ENCODE results near the gene DYNC1I1. TPM values are rescaled to one million over a fixed set of nuclear protein-coding genes. Genes with fewer than 3 reads are reported as not detected.

DYNC1I1 gene
- total RNA-seq, 2 experiments from 2014 or later = 0.08 TPM; not detected in 1

GRCh38 chr7:95905167-95905566 is 132.8 kb downstream of the DYNC1I1 start:
- Mint-ChIP-seq H3K9me3 (no peaks in the 10 kb centered on the region), H3K4me1 (ENCODE audit: low read depth) (no peaks in the 10 kb centered on the region), H3K27me3 (peaks cover 9% of the 10 kb centered on the region), H3K36me3 (ENCODE audit: low read depth) (no peaks in the 10 kb centered on the region), H3K27ac (no peak overlapping the region), H3K4me3 (no peak overlapping the region)
- H3K4me1 ChIP-seq (ENCODE audit: insufficient read depth, low read length) = no peaks in the 10 kb centered on the region
- no peak overlapping the region for H3K27ac ChIP-seq (ENCODE audit: low read depth in 1 of 2, low read length in 2 of 2)
- intact Hi-C loops (cut with DNase I, micrococcal nuclease) = no loop called here
- ChIA-PET CTCF (no interaction called here), POLR2A (no interaction called here)
- no peak for TF ChIP-seq CTCF (IDR thresholded peaks at IDR 0.05)
- no peaks in the 10 kb centered on the region for H3K9me3 ChIP-seq (ENCODE audit: control insufficient read depth in 1 of 2, insufficient read depth in 1 of 2, low read length in 2 of 2)
- no peak overlapping the region for H3K4me3 ChIP-seq (ENCODE audit: low read length)
- ATAC-seq (ENCODE audit: poor library complexity) = no peak
- no peak for DNase-seq
- H3K27me3 ChIP-seq (ENCODE audit: control insufficient read depth in 1 of 2, insufficient read depth in 2 of 2, low read length in 2 of 2) = no peaks in the 10 kb centered on the region
- H3K36me3 ChIP-seq (ENCODE audit: insufficient read depth, low read length) = no peaks in the 10 kb centered on the region

GRCh38 chr7:95906851-95907250 is 134.5 kb downstream of the DYNC1I1 start:
- Histone ChIP-seq H3K4me1 (ENCODE audit: insufficient read depth, low read length) (no peaks in the 10 kb centered on the region), H3K9me3 (ENCODE audit: control insufficient read depth in 1 of 2, insufficient read depth in 1 of 2, low read length in 2 of 2) (no peaks in the 10 kb centered on the region), H3K27me3 (ENCODE audit: control insufficient read depth in 1 of 2, insufficient read depth in 2 of 2, low read length in 2 of 2) (no peaks in the 10 kb centered on the region), H3K27ac (ENCODE audit: low read depth in 1 of 2, low read length in 2 of 2) (no peak overlapping the region), H3K4me3 (ENCODE audit: low read length) (no peak overlapping the region), H3K36me3 (ENCODE audit: insufficient read depth, low read length) (no peaks in the 10 kb centered on the region)
- Mint-ChIP-seq H3K27me3 (peaks cover 16% of the 10 kb centered on the region), H3K4me1 (ENCODE audit: low read depth) (no peaks in the 10 kb centered on the region), H3K4me3 (no peak overlapping the region), H3K27ac (no peak overlapping the region), H3K9me3 (no peaks in the 10 kb centered on the region), H3K36me3 (ENCODE audit: low read depth) (no peaks in the 10 kb centered on the region)
- no peak for ATAC-seq (ENCODE audit: poor library complexity)
- ChIA-PET POLR2A (no interaction called here), CTCF (no interaction called here)
- no peak for TF ChIP-seq CTCF (IDR thresholded peaks at IDR 0.05)
- no peak for DNase-seq
- intact Hi-C loops (cut with DNase I, micrococcal nuclease) = no loop called here

GRCh38 chr7:95907337-95907736 is 135.0 kb downstream of the DYNC1I1 start:
- Histone ChIP-seq H3K4me1 (ENCODE audit: insufficient read depth, low read length) (no peaks in the 10 kb centered on the region), H3K36me3 (ENCODE audit: insufficient read depth, low read length) (no peaks in the 10 kb centered on the region), H3K27ac (ENCODE audit: low read depth in 1 of 2, low read length in 2 of 2) (no peak overlapping the region), H3K9me3 (ENCODE audit: control insufficient read depth in 1 of 2, insufficient read depth in 1 of 2, low read length in 2 of 2) (no peaks in the 10 kb centered on the region), H3K27me3 (ENCODE audit: control insufficient read depth in 1 of 2, insufficient read depth in 2 of 2, low read length in 2 of 2) (no peaks in the 10 kb centered on the region), H3K4me3 (ENCODE audit: low read length) (no peak overlapping the region)
- Mint-ChIP-seq H3K27ac (no peak overlapping the region), H3K9me3 (no peaks in the 10 kb centered on the region), H3K36me3 (ENCODE audit: low read depth) (no peaks in the 10 kb centered on the region), H3K27me3 (peaks cover 19% of the 10 kb centered on the region), H3K4me1 (ENCODE audit: low read depth) (no peaks in the 10 kb centered on the region), H3K4me3 (no peak overlapping the region)
- intact Hi-C loops (cut with DNase I, micrococcal nuclease) = no loop called here
- no peak for ATAC-seq (ENCODE audit: poor library complexity)
- CTCF ChIA-PET = no interaction called here
- TF ChIP-seq CTCF (IDR thresholded peaks at IDR 0.05) = no peak
- no peak for DNase-seq
- POLR2A ChIA-PET = no interaction called here
